Peyer's patch (tissue), 4 donors: ENCODE measurements around the gene CDH26. TPM values are rescaled to one million over a fixed set of nuclear protein-coding genes. Genes with fewer than 3 reads are reported as not detected.
"Not testable (repeated sequence)": the region's sequence is repeated elsewhere in the genome, so short reads cannot be mapped to it uniquely, and the experiment has no call there.

Source experiments
- DNase-seq, 3 donors: peaks; one replicate each; pipeline ENCODE4 v3.0.0-alpha.2; 2017 to 2019
- H3K27ac ChIP-seq, 4 donors: fragments of 200-600 bp; sonication (generic); one replicate each; pipeline ENCODE4 v1.5.1; 2016 to 2019
- H3K27me3 ChIP-seq, 2 donors: fragments of 200-600 bp; sonication (generic); one replicate each; pipeline ENCODE4 v1.5.1; 2019
- H3K36me3 ChIP-seq, 3 donors: fragments of 200-600 bp; sonication (generic); one replicate each; pipeline ENCODE4 v1.5.1; 2016 to 2019
- H3K4me1 ChIP-seq, 4 donors: fragments of 200-600 bp; sonication (generic); one replicate each; pipeline ENCODE4 v1.5.1; 2016 to 2019
- H3K4me3 ChIP-seq, 4 donors: fragments of 200-600 bp; sonication (generic); 1 replicate in 3 of 4; 2 replicates in 1 of 4; pipeline ENCODE4 v1.5.1; 2016 to 2019; ENCODE audit warnings: mild to moderate bottlenecking in 1 of 4
- H3K9me3 ChIP-seq, 4 donors: fragments of 200-600 bp; sonication (generic); one replicate each; pipeline ENCODE4 v1.5.1; 2016 to 2019; ENCODE audit warnings: mild to moderate bottlenecking in 1 of 4
- CTCF ChIP-seq, 6 experiments: fragments of 450-650 bp in 4 of 6; fragments of 200-600 bp in 2 of 6; sonication (generic) in 1 of 6; IDR thresholded peaks; one replicate each; pipeline ENCODE4 v1.5.1; 2017 to 2019; ENCODE audit warnings: antibody characterized with exemption in 6 of 6, mild to moderate bottlenecking in 3 of 6, moderate library complexity in 1 of 6
- POLR2A ChIP-seq, 2 donors: fragments of 450-650 bp; IDR thresholded peaks; one replicate each; pipeline ENCODE4 v1.5.1; 2017; ENCODE audit warnings: antibody characterized with exemption in 2 of 2, mild to moderate bottlenecking in 2 of 2, moderate library complexity in 2 of 2
- total RNA-seq, 4 donors: library from RNA; depleted of rRNA; stranded (reverse); fragments of >200 nt; gene quantifications; one replicate each; pipeline ENCODE4 v1.1.0, GENCODE V29; 2016

CDH26 gene
- total RNA-seq, 4 donors from 2014 or later, result 0.88 to 9.8 (median 2.1) TPM

- no peak for DNase-seq
- Histone ChIP-seq H3K36me3 (peaks cover 0 to 22% (median 0%) of the 10 kb centered on the region in 3 donors), H3K27me3 (no peaks in the 10 kb centered on the region), H3K9me3 (no peaks in the 10 kb centered on the region), H3K4me1 (peaks cover 0 to 9% (median 2%) of the 10 kb centered on the region in 4 donors), H3K4me3 (no peak overlapping the region), H3K27ac (peak overlapping the region in 2 of 4 donors; percentile 10 to 42)
- TF ChIP-seq POLR2A (IDR thresholded peaks at IDR 0.05) (no peak), CTCF (IDR thresholded peaks at IDR 0.05) (peak; percentile 49 to 60 (median 57))
Observed at GRCh38 chr20:59948828-59949720, 9.1 kb upstream of the CDH26 start.

GRCh38 chr20:59949911-59950310, 8.3 kb upstream of the CDH26 start:
- H3K27ac ChIP-seq, result no peak overlapping the region
- H3K4me3 ChIP-seq, result no peak overlapping the region
- H3K27me3 ChIP-seq, result no peaks in the 10 kb centered on the region
- H3K36me3 ChIP-seq, result peaks cover 0 to 13% (median 0%) of the 10 kb centered on the region in 3 donors
- H3K4me1 ChIP-seq, result peaks cover 0 to 9% (median 2%) of the 10 kb centered on the region in 4 donors
- no peak for DNase-seq
- TF ChIP-seq CTCF (IDR thresholded peaks at IDR 0.05) (no peak), POLR2A (IDR thresholded peaks at IDR 0.05) (no peak)
- H3K9me3 ChIP-seq, result no peaks in the 10 kb centered on the region

GRCh38 chr20:59954718-59955117, 3.5 kb upstream of the CDH26 start:
- DNase-seq, result no peak

GRCh38 chr20:59955131-59955796, 3.0 kb upstream of the CDH26 start:
- Histone ChIP-seq H3K27ac (no peak overlapping the region), H3K27me3 (no peaks in the 10 kb centered on the region), H3K4me1 (no peaks in the 10 kb centered on the region), H3K4me3 (no peak overlapping the region), H3K36me3 (peaks cover 0 to under 1% (median 0%) of the 10 kb centered on the region in 3 donors), H3K9me3 (no peaks in the 10 kb centered on the region)
- no peak for DNase-seq
- TF ChIP-seq CTCF (IDR thresholded peaks at IDR 0.05) (peak in 4 of 6 experiments; percentile 22 to 64 (median 57)), POLR2A (IDR thresholded peaks at IDR 0.05) (no peak)

More at GRCh38 chr20:59954718-59955117, 3.5 kb upstream of the CDH26 start:
- TF ChIP-seq POLR2A (IDR thresholded peaks at IDR 0.05) (no peak), CTCF (IDR thresholded peaks at IDR 0.05) (no peak)
- Histone ChIP-seq H3K27me3 (no peaks in the 10 kb centered on the region), H3K36me3 (peaks cover 0 to 6% (median 0%) of the 10 kb centered on the region in 3 donors), H3K9me3 (no peaks in the 10 kb centered on the region), H3K4me1 (no peaks in the 10 kb centered on the region), H3K27ac (no peak overlapping the region), H3K4me3 (no peak overlapping the region)

- not testable (repeated sequence) for H3K4me3 ChIP-seq, H3K9me3 ChIP-seq, H3K4me1 ChIP-seq, H3K27me3 ChIP-seq, H3K36me3 ChIP-seq, DNase-seq, H3K27ac ChIP-seq
Observed at GRCh38 chr20:59957568-59957967, 655 bp upstream of the CDH26 start.

GRCh38 chr20:59958626-59959025, 403 bp downstream of the CDH26 start:
- Histone ChIP-seq H3K36me3 (no peaks in the 10 kb centered on the region), H3K27me3 (no peaks in the 10 kb centered on the region), H3K4me1 (no peaks in the 10 kb centered on the region), H3K9me3 (no peaks in the 10 kb centered on the region), H3K27ac (no peak overlapping the region), H3K4me3 (no peak overlapping the region)
- TF ChIP-seq CTCF (IDR thresholded peaks at IDR 0.05), result no peak
- TF ChIP-seq POLR2A (IDR thresholded peaks at IDR 0.05), result no peak
- no peak for DNase-seq
